ENCODE data around the gene FAM177A1.
"Not testable (repeated sequence)": the region's sequence is repeated elsewhere in the genome, so short reads cannot be mapped to it uniquely, and the experiment has no call there.

The FAM177A1 gene

DNA sequence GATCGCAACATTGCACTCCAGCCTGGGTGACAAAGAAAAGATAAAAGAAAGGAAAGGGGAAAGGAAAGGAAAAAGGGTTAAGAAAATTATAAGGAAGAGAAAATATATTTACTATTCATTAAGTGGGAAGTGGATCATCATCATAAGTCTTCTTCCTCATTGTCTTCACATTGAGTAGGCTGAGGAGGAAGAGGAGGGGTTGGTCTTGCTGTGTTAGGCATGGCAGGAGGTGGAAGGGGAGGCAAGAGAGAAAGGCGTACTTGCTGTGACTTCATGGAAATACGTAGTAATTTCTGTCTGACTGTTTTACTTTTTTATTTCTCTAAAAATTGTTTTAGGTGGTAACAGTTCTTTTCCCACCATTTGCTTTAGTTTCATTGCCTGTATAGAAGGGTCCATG is 26.2 kb downstream of the FAM177A1 start:
- no peak for FAIRE-seq
- TF ChIP-seq TAF1 (IDR thresholded peaks at IDR 0.05; ENCODE audit: borderline replicate concordance, low read depth, low read length) (no peak), POLR2A (IDR thresholded peaks at IDR 0.05; ENCODE audit: low read depth, low read length) (no peak), POLR2AphosphoS5 (IDR thresholded peaks at IDR 0.05; ENCODE audit: low read depth, low read length) (no peak)

DNA sequence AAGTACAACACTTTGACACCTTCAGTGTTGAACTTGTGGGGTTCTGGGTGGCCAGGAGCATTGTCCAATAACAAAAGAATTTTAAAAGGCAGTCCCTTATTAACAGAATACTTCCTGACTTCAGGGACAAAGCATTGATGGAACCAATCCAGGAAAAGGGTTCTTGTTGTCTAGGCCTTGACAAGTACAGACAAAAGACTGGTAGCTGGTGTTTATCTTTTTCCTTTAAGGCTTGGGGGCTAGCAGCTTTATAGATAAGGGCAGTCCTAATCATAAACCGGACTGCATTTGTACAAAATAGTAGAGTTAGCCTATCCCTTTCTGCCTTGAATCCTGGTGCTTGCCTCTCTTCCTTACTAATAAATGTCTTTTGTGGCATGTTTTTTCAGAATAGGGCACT is 27.4 kb downstream of the FAM177A1 start:
- DNase-seq (ENCODE audit: insufficient read length) (no peak), FAIRE-seq (no peak)
- TF ChIP-seq TAF1 (IDR thresholded peaks at IDR 0.05; ENCODE audit: borderline replicate concordance, low read depth, low read length) = no peak
- no peak for TF ChIP-seq POLR2AphosphoS5 (IDR thresholded peaks at IDR 0.05; ENCODE audit: low read depth, low read length)
- TF ChIP-seq POLR2A (IDR thresholded peaks at IDR 0.05; ENCODE audit: low read depth, low read length) = no peak

More for the DNA sequence above, 26.2 kb downstream of the FAM177A1 start:
- DNase-seq (ENCODE audit: insufficient read length) = no peak

DNA sequence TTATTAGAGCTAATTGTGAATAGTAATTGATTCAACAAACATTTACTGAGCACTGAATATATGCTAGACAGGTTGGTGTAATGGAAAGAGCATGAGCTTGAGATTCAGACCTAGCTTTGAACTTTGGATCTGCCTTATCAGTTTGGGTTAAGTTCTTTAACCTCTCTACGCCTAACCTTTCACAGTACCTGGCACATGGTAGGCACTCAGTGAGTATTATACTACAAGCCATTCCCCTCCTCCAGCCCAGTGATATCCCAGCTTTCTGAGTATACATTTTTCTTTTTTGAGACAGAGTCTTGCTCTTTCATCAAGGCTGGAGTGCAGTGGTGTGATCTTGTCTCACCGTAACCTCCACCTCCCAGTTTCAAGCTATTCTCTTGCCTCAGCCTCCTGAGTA is 32.0 kb downstream of the FAM177A1 start:
- FAIRE-seq (no peak), DNase-seq (ENCODE audit: insufficient read length) (no peak)
- TF ChIP-seq POLR2A (IDR thresholded peaks at IDR 0.05; ENCODE audit: low read depth, low read length) (no peak), TAF1 (IDR thresholded peaks at IDR 0.05; ENCODE audit: borderline replicate concordance, low read depth, low read length) (no peak), POLR2AphosphoS5 (IDR thresholded peaks at IDR 0.05; ENCODE audit: low read depth, low read length) (no peak)

DNA sequence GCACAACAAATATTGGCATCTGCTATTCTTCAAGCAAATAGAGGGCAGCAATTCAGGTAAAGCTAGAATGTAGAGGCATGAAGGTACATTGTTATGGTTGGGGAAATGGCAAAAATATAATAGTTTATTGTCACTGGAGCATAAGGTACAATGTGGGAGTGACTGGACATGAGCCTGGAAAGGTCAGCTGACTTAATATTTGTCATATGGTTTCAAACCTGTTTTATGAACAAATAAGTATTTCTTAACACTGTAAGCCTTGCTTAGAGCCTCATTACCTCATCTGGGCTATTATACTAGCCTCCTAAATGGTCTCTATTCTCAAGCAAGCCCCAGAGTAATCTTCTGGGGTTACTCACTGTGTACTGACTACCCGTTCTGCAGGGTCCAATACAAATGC is 33.7 kb downstream of the FAM177A1 start:
- FAIRE-seq (no peak), DNase-seq (ENCODE audit: insufficient read length) (no peak)
- TF ChIP-seq TAF1 (IDR thresholded peaks at IDR 0.05; ENCODE audit: borderline replicate concordance, low read depth, low read length) (no peak), POLR2A (IDR thresholded peaks at IDR 0.05; ENCODE audit: low read depth, low read length) (no peak), POLR2AphosphoS5 (IDR thresholded peaks at IDR 0.05; ENCODE audit: low read depth, low read length) (no peak)

DNA sequence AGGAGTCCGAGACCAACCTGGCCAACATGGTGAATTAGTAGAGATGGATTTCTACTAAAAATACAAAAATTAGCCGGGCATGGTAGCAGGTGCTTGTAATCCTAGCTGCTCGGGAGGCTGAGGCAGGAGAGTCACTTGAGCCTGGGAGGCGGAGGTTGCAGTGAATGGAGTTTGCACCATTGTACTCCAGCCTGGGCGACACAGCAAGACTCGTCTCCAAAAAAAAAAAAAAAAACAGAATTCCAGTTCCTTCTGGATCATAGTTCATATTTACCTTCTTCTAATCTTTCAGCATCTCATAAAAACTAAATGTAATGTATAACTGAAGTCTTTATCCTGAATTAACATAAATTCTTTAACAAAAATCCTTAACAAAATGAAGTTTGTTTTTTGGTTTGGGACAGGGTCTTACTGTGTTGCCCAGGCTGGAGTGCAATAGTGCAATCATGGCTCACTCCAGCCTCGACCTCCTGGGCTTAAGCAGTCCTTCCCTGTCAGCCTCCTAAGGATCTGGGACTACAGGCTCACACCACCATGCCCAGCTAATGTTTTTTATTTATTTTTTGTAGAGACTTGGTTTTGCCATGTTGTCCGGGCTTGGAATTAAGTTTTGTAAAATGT is 37.6 kb downstream of the FAM177A1 start:
- TF ChIP-seq POLR2AphosphoS5 (IDR thresholded peaks at IDR 0.05; ENCODE audit: low read depth, low read length) = no peak
- no peak for TF ChIP-seq TAF1 (IDR thresholded peaks at IDR 0.05; ENCODE audit: borderline replicate concordance, low read depth, low read length)
- no peak for TF ChIP-seq POLR2A (IDR thresholded peaks at IDR 0.05; ENCODE audit: low read depth, low read length)
- FAIRE-seq (no peak), DNase-seq (ENCODE audit: insufficient read length) (no peak)

DNA sequence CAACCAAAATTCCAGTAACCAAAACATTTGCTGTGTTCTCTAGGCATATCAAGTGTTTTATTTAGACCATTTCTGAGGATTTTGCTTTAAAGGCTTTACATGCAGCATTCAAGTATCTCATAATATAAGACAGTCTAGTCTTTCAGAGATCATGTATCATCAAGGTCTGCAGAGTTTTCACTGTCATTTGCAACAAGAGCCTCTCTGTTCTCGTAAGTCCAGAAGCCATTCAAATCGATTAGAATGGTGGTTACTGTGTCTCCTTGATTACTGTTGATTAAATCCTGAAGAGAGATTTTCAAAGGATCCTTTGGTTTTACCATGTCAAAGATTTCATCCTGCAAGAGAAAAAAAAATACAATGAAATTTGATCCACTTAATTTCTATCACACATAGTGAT is 39.4 kb downstream of the FAM177A1 start:
- TF ChIP-seq POLR2AphosphoS5 (IDR thresholded peaks at IDR 0.05; ENCODE audit: low read depth, low read length) (no peak), TAF1 (IDR thresholded peaks at IDR 0.05; ENCODE audit: borderline replicate concordance, low read depth, low read length) (no peak), POLR2A (IDR thresholded peaks at IDR 0.05; ENCODE audit: low read depth, low read length) (no peak)
- DNase-seq (ENCODE audit: insufficient read length) = no peak
- FAIRE-seq = no peak

DNA sequence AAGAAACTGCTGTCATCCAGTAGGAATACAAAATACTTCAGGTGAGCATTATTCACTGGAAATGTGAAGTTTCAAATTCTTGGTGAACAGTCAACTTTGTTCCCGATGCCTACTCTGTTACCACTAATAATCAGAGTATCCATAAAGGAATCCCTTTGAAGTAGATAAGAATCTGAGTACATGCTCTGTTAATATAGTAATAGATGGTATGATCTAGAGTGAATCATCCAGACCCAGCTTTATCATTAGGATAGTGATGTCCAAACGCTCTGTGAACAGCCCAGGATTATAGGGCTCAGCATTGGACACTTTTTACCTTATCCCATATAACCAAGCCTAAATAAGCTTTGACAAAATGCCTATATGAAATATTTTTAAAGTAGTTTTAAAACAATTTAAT is 42.4 kb downstream of the FAM177A1 start:
- DNase-seq (ENCODE audit: insufficient read length) = no peak
- TF ChIP-seq POLR2AphosphoS5 (IDR thresholded peaks at IDR 0.05; ENCODE audit: low read depth, low read length) (no peak), TAF1 (IDR thresholded peaks at IDR 0.05; ENCODE audit: borderline replicate concordance, low read depth, low read length) (no peak), POLR2A (IDR thresholded peaks at IDR 0.05; ENCODE audit: low read depth, low read length) (no peak)
- no peak for FAIRE-seq

DNA sequence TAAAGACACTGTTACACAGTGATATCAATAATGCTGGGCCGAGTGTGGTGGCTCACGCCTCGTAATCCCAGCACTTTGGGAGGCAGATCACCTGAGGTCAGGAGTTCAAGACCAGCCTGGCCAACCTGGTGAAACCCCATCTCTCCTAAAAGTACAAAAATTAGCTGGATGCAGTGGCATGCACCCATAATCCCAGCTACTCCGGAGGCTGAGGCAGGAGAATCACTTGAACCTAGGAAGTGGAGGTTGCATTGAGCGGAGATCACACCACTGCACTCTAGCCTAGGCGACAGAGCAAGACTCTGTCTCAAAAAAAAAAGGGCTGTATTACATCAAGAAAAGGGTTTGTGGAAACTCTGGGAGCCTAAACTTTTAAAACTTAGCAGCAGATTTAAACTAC is 48.6 kb downstream of the FAM177A1 start:
- FAIRE-seq; DNase-seq (ENCODE audit: insufficient read length): not testable (repeated sequence)

DNA sequence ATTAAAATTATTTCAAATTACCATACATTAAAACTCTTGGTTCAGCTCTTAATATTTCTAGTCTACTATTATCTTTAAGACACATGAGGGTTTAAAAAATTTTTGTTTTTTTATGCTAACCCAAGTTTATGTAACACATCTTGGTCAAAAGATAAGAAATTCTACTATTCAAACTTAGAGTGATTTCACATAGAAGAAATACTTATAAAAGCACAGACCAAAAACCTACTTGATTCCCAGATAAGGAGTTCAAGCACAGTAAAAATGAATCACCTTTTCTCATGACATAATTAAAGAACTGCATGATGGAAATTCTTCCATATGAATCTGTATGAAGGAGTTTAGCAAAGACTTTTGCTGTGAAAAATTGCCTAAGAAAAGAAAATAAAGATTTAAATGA is 61.8 kb downstream of the FAM177A1 start:
- FAIRE-seq (no peak), DNase-seq (ENCODE audit: insufficient read length) (no peak)
- TF ChIP-seq POLR2A (IDR thresholded peaks at IDR 0.05; ENCODE audit: low read depth, low read length) (no peak), TAF1 (IDR thresholded peaks at IDR 0.05; ENCODE audit: borderline replicate concordance, low read depth, low read length) (no peak), POLR2AphosphoS5 (IDR thresholded peaks at IDR 0.05; ENCODE audit: low read depth, low read length) (no peak)

DNA sequence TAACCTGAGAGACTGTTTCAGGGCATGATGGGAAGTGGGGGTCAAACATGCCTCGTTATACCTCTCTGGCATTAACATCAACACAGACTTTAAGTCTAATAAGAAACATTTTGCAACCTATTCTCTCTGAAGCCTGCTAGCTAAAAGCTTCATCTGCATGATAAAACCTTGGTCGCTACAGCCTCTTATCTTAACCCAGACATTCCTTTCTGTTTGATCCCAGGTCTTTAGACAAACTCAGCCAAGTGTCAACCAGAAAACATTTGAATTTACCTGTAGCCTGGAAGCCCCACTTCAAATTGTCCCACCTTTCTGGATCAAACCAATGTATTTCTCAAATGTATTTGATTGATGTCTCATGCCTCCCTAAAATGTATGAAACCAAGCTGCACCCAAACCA is 66.6 kb downstream of the FAM177A1 start:
- no peak for FAIRE-seq
- TF ChIP-seq POLR2AphosphoS5 (IDR thresholded peaks at IDR 0.05; ENCODE audit: low read depth, low read length) (no peak), TAF1 (IDR thresholded peaks at IDR 0.05; ENCODE audit: borderline replicate concordance, low read depth, low read length) (no peak), POLR2A (IDR thresholded peaks at IDR 0.05; ENCODE audit: low read depth, low read length) (no peak)
- DNase-seq (ENCODE audit: insufficient read length) = no peak

DNA sequence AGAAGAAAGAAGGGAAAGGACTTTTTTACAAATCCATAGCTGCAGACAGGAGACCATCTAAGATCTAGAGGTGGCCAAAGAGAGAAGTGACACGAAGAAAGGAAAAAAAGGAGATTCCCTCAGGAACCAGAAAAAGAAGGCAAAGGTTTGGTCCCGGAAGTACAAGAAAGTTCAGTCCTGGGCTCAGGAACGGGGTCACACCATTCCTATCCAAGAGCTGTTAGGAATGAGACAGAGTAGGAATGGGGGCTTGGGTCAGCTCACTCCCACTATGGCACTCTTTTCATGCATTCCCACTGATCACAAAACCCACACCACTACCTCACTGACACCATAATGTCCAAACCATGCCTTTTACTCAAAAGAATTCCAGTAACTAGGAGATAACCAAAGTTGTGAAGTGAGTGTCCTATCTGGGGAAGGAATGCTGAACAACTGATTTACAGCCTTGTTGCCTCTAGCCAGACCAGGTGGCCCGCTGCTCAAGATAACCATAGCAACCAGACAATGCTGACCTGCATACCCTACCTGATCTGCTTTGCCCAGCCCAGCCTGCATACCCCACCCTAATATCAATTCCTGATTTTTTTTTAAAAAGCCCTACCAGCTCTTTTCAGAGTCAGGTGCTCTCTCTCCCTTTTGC is 67.4 kb downstream of the FAM177A1 start:
- TF ChIP-seq POLR2A (IDR thresholded peaks at IDR 0.05; ENCODE audit: low read depth, low read length) (no peak), TAF1 (IDR thresholded peaks at IDR 0.05; ENCODE audit: borderline replicate concordance, low read depth, low read length) (no peak), POLR2AphosphoS5 (IDR thresholded peaks at IDR 0.05; ENCODE audit: low read depth, low read length) (no peak)
- FAIRE-seq (no peak), DNase-seq (ENCODE audit: insufficient read length) (no peak)

DNA sequence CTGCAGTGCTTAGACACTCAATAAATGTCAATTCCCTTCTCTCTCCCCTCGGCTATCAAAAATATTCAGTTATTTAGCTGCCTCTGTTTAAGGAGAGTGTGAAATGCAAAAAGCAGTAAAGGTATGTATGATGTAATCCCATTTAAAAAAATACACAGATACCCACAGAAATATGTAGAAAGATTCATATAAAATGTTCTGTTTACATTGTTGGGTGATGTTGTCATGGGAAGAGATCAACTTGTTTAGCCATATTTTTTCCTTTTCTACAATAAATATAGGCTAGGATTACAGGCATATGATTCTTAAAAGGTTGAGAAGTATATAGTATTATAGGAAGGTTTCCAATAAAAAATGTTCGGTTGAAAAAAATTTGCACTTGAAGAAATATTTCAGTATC is 68.0 kb downstream of the FAM177A1 start:
- TF ChIP-seq TAF1 (IDR thresholded peaks at IDR 0.05; ENCODE audit: borderline replicate concordance, low read depth, low read length) = no peak
- no peak for TF ChIP-seq POLR2A (IDR thresholded peaks at IDR 0.05; ENCODE audit: low read depth, low read length)
- no peak for TF ChIP-seq POLR2AphosphoS5 (IDR thresholded peaks at IDR 0.05; ENCODE audit: low read depth, low read length)
- DNase-seq (ENCODE audit: insufficient read length) (no peak), FAIRE-seq (no peak)

Measured in GM12892 (cell line).